Measurements from ENCODE around the gene CEP104.

Gene CEP104

DNA sequence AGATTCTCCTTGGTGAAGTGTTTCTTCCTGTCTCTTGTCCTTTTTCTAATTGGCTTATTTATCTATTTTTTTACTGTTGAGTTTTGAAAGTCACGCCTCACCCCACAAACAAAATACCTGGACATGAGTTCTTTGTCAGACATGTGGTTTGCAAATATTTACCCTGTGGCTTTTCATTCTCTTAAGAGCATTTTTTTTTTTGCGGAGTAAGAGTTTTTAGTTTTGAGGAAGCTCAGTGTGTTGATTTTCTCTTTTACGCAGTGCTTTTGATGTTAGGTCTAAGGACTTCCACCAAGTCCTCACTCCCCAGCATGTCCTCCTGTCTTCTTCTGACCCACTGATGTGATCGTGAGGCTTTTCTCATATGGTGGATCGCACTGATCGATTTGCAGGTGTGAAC lies 7.9 kb upstream of the CEP104 start:
- DNase-seq: no peak

DNA sequence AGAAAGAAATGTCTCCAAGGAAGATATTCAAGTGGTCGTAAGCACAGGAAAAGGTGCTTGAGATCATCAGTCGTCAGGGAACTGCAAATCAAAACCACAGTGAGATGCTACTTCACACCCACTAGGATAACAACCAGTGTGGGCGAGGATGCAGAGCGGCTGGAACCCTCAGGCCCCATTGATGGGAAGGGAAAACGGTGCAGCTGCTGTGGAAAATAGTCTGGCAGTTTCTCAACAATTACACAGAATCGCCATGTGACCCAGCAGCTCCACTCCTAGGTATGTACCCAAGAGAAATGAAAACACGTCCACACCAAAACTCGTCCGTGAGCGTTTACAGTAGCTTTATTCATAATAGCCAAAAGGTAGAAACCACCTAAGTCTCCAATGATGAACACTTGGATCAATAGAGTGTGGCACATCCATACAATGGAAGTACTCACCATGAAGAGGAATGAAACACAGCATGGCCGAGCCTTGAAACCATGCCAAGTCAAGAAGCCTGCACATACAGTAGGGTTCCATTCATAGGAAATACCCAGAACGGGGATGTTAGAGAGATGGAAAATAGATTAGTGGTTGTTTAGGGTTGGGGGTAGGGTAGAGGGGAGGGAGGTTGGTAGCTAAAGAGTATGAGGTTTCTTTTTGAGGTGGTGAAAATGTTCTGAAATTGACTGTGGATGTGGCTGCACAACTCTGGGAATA lies 6.4 kb upstream of the CEP104 start:
- no peak for DNase-seq

DNA sequence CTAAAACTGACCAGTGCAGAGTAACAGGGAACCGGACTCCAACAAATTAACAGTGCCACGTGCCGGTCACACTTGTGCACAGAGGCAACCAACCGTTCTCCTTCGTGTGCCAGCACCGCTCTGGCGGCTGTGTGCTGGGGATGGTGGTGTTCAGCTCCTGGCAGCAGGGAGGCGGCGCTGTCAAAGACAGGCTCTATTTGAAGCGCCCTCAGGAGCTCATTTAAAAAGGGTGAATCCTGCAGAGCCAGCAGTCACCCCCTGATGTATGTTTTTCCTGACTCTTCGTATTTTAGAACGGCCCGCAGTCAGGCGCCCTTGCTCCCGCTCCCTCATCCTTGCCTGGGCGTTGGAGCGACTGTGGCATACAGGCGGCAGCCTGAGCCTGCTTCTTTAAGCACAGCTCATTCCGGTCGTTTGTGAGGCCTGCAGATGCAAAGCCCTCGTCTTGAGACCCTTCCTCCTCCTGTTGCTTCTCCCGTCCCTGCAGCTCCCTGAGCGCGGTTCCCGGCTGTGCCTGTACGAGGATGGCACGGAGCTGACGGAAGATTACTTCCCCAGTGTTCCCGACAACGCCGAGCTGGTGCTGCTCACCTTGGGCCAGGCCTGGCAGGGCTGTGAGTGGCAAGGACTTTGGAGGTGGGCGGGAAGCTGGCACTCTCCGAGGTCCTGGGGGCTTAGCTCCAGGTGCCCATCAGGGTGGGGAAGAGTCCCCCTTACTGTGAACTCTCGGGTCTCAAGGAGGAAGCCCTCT lies 1.4 kb upstream of the CEP104 start:
- DNase-seq: peak; percentile 1

DNA sequence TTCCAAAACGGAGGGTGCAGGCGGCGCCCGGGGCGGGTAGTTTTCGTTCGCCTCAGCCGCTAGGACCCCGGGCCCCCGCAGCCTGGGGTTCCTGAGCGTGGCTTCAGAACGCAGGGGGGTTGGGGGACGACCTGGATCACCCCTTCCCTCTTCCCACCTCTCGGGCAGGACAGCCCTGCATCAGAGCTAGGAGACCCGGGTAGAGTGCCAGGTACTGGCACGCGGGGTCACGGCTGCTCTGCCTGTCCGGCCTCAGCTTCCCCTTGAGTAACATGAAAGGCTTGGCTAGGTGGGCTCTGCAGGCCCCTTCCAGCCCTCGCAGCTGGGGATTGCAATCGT lies 749 bp upstream of the CEP104 start:
- no peak for DNase-seq

DNA sequence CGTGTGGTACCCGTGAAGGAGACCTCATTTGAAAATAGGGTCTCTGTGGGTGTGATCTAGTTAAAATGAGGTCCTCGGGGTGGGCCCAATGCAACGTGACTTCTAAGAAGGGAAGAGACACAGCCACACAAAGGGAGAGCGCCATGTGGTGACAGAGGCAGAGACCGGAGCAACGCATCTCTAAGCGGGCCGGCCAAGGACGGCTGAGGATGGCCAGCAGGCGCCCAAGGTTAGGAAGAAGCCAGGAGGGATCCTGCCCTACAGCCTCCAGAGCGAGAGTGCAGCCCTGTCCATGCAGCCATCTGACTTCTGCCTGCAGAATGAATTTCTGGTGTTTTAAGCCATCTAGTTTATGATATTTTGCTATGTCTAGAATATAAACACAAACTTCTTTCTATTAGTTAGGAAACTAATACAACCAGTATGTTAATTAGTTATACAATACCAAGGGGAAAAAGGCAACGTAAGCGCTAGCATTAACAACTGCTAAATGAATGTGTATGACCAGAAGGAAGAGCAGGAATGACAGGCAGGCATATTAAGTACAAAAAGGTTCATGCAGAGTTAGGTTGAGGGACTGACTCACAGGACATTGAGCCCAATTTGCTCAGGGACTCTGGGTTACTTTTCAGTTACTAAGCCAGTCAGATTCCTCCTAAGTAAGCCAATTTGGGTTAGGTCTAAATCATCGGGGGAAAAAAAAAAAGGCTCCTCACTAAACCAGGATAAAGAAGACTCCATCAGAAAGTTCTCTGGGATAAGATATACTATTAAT lies 4.1 kb downstream of the CEP104 start:
- DNase-seq: no peak

DNA sequence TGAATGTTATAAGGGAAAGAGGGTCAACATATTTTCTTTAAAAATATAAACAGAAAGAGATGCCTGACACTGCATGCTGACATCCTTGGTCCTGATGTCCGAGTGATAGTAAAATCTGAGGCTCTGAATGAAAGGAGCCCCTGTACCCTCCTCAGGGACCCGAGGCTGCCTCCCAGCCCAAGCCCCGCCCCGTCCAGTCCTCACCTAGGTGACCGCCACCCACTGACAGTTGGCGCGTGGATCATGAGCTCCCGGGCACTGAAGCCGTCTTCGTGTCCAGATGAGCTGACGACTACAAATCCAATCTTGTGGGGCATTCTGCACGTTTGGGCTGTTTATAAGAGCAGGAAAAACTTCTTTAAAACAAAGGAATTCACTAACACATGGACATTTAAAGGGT lies 4.9 kb downstream of the CEP104 start:
- no peak for DNase-seq

DNA sequence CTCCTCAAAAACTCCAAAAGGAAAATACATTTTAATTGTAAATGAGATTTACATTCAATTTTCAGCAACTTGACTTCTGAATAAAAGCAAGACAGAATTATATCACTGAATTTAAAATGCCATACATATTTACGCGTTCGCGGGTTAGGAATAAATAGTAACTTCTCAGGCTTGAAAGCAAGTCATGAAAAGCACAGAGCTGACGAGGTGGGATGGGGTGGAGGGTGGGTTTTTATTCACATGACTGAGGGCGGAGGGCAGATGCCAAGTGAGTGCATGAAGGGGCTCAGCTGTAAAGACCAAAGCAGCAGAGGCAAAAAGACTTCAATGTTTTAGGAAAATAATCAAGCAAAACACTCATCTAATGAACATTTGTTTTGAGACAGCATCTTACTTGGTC lies 5.7 kb downstream of the CEP104 start:
- DNase-seq: no peak

DNA sequence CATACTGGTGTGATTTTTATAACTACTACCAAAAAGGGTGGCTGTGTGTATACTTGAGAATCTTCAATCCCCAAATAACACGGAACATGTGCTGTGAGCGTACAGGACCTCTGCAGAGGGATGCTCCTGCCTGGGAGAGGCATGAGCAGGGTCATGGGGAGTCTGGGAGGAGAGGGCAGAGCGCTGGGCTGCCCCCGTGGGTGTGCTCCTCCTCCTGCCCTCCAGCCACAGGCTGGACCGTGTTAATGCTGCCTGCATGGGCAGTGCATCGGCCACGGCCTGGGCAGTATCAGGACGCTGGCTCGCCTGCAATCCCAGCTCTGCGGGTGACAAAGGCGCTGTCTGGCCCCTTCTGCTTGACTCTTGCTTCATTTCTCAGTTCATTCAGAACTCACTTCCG lies 6.2 kb downstream of the CEP104 start:
- no peak for DNase-seq

DNA sequence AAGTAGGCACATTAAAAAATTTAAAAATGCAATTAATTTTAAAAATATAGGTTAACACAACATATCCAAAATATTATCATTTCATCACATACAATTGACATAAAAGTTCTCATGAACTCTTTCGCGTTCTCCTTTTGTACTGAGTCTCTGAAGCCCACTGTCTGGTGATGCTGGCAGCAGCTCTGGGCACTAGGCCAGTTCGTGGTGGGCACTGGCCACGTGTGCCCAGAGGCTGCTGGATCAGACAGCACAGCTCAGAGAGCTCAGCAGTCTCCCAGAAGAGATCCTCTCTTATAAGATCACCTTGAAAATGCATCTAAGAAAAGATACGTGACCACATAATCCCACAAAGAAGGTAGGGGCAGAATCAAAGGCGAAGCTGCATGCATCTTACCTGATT lies 9.9 kb downstream of the CEP104 start:
- DNase-seq: no peak

DNA sequence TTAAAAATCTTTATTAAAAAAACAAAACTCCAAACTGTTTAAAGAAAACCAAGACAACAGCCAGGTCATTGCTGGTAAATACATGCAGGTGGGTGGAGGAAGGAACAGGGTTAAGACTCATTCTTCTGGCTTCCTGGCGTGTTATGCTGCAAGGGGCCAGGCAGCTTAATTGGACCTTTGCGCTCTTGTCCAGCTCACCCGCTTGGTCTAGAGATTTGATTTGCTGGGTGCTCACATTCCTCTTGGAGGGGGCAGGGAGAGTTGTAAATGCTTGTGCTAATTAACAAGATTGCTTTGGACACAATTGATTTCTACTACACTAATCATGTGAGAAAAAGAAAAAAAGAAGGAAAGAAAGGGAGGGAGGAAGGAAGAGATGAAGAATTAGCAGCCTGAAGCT lies 10.5 kb downstream of the CEP104 start:
- DNase-seq: no peak

DNA sequence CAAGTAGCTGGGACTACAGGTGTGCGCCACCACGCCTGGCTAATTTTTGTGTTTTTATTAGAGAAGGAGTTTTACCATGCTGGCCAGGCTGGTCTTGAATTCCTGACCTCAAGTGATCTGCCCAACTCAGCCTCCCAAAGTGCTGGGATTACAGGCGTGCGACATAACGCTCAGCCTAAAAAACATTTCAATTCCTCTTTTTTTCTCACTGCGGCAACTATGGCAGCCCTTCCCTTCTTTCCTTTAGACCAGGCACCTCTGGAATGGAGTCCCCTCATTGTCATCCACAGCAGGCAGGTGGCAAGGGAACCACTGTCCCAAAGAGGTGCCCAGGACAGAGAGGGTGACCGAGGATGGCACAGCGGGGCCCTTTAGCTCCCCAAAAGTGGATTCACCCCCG lies 14.1 kb downstream of the CEP104 start:
- no peak for DNase-seq

DNA sequence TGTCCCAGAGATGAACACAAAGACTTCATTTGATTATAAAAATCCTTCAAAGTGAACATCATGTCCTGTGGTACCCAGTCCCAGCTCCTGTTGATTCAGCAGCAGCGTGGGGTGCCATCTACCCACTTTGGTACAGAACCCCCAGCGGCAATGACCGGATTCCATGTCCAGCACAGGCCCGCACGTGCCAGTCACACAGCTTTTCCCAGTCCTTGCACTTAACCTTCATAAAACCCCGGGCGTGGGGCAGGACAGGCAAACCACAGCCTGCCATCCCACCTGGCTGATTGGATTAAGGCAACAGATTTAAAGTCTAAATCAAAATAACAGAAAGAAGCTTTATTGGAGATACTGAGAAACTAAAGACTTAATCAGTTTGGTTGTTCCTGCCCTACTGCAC lies 15.5 kb downstream of the CEP104 start:
- no peak for DNase-seq

DNA sequence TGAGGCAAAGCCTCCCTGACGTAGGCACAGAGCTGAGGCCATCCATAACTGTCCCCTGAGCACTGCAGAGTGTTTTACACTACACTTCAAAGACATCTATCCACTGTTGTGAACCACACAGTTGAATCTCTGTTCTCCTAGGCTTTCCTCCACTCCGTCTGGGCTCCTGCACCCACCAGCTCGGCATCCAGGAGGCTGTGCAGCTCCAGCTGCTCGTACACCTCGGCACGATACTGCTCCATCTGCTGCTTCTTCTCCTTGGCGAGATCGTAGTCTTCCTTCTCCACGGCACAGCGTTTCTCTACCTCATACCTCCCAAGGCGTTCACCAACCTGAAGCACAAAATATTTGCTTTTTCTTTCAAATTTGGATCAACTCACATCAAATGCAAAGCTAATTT lies 18.2 kb downstream of the CEP104 start:
- DNase-seq: no peak

DNA sequence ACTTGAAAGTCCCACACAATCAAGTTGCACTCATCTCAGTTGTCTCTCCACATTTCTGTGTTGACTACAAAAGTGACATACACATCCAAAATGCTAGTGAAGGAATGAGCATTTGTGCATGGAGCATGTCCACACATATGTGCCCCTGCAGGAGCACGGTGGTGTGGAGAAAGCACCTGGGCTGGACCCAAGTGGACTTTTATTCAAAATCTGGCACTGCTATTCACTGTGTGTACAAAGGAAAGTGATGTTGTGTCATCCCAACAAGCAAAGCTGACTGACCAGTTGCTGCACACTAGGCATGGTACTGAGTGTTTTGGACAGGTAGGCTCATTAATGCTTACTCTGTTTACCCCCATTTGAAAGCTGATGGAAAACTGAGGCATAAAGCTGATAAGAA lies 19.3 kb downstream of the CEP104 start:
- DNase-seq: no peak

DNA sequence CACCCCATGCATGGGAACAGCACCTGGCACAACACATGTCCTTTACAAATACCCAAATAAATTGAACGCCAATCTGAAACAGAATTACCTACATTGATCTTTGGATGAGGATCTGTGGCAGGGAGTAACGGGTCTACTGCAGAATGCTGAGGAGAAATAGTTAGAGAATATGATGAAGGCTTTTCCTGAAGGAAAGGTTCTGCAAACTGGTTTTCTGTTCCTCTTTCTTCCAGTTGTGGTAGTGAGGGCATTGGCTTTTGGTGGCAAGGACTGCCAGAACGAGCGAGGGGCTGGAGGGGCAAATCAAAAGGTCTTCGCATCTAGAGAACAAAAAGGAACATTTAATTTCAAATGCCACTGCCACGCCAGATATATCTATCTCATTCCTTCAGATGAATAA lies 19.8 kb downstream of the CEP104 start:
- DNase-seq: no peak

DNA sequence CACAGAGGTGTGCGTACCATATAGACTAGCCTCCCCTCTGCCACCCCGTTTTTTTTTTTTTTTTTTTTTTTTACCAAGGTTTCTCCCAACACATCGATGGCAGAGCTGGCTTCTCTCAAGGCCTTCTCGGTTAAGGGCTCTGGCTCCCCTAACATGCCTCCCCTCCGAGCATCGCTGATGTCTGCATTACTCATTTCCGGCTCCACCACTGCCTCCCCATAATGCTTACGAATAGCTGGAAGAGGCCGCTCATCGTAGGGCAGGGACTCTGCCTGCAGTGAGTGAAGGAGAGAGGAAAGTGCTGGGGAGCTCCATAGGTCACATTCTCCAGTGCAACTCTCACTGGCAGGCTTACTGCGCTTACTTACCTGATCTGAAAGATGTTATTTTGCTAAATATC lies 20.6 kb downstream of the CEP104 start:
- DNase-seq: no peak

DNA sequence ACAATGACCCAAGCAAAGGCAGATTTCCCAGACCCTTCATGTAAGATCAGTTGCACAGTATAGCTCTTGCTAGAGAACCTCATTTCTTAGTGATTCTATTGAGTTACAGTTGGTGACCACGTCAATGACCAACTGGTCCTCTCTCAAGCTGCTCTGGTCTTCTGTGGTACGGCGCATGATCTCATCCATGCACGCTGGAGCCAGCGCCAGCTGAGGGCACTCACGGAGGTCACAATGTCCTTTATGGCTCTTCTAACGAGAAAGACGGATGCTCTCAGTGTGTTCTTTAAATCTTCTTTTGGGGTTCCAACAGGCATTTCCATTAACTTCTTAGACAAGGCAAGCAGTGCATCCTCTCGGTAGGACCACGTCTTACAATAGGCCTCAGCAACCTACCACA lies 22.3 kb downstream of the CEP104 start:
- DNase-seq: no peak

DNA sequence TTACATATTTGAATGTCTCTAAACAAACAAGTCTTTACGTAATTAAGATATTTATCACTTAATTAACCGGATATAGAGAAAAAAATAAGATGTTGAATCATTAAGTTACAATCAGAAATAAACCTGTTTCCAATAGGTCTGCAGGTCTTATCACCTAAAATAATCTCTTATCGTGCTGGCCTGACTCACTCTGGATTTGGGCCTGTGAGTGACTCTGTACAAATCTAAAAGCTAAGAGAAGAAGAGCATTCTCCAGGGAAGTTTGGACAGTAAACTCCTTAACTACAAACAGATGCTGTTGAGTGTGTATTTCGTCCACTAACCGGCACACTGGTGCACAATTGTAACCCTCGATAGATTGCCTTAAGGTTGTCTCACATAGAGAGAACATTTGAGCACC lies 25.3 kb downstream of the CEP104 start:
- DNase-seq: no peak

DNA sequence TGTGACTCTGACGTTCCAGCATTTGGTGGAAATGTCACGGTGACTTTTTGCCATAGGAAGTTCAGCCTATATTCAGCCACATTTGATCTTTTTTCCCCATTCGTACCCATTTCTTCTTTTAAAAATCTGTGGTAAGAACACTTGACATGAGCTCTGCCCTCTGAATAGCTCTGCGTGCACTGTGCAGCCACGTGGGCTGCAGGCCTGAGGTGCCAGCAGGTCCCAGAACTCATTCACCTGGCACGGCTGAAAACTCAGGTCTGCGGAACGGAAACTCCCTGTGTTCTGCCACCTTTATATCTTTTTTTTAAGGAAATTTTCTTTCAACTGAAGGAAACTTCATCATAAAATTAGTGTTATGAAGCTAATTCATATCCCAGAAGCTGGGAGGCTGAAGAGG lies 28.6 kb downstream of the CEP104 start:
- DNase-seq: no peak

DNA sequence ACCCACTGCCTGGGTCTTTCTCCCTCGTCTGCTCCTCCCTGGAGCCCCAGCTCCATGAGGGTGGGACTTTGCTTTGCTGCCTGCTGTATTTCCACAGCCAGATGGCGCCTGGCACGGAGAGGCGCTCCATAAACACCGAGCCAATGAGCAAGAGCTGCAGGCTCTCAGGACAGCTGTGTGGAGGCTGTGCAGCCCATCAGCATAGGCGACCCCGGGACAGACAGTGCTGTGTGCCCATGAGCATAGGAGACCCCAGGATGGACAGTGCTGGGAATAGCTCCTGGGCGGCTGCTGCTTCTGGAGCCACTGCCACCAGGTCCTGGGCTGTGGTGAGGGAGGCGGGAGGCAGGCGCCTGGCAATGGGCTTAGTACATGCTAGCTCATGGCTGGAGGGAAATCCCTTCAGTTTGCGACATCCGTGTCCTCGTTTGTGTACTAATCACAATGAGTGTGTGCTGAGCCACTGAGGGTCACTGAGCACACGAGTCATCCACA lies 29.2 kb downstream of the CEP104 start:
- no peak for DNase-seq

DNA sequence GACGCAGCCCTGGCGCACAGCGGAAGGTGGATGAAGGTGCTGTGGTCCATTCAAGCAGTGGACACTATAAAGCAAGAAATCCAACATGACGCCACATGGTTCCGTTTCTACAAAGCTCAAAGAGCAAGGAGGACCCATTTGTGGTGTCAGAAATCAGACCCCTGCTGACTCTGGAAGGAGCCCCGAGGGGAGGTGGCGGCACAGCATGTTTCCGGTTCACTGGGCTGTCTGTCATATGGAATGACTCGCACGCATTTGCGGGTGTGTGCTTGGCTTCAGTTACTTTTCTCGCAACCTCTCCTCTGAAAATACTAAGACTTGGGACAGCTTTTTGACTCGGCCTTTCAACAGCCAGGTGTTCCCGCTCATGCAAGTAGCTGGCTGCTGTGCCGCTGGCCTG lies 31.7 kb downstream of the CEP104 start:
- no peak for DNase-seq

DNA sequence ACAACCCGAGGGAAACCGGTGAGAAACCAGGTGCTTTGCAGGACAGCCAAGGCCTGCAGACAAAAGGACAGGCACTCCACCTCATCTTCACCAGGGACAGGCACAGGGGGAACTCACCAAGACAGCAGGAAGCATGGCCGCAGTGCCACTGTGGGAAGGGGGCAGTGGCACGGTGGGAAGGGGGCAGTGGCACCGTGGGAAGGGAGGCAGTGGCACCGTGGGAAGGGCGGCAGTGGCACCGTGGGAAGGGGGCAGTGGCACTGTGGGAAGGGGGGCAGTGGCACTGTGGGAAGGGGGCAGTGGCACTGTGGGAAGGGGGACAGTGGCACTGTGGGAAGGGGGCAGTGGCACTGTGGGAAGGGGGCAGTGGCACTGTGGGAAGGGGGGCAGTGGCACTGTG lies 32.4 kb downstream of the CEP104 start:
- DNase-seq: no peak

DNA sequence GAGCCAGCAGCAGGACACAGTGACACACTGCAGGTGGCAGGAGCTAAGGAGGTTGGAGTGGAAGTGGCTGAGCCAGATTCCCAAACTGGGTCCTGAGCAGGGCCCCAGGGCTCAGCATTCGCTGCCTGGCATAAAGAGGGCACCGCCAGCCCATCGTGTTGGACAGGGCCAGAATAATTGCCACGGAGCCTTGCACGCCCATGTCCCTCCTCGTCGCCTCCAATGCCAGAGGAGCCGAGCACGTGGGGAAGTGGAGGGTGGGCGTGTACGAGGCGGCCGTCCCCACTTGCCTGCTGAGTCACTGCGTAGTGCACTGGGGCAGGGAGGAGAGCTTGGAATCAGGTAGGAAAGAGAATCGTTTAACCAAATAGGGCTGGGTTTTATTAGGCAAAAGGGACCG lies 34.6 kb downstream of the CEP104 start:
- DNase-seq: no peak

DNA sequence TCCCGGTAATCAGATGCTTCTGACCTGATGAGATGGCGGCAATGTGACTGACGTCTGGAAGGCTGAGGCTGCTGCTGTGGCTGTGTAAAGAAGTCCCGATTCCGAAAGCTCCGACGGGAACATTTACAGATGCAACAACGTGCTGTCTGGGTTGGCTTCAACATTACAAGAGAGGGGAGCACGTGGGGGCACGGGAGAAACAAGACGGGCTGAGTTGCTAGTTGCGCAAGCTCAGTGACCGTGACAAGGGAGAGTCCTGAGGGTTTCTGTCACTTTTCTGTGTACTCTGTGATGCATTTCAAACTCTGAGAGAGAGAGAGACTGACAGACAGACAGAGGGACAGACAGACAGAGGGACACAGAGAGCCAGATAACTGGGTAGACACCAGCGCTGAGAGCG lies 35.1 kb downstream of the CEP104 start:
- DNase-seq: no peak

Data from NCI-H1105 treated with DMSO at 0.1 percent for 48 hours (cell line).